ENCODE data around the gene LARGE1.

- no peak for TF ChIP-seq POLR2AphosphoS5 (IDR thresholded peaks at IDR 0.05; ENCODE audit: low read depth, low read length)
- no peak for TF ChIP-seq SIN3A (IDR thresholded peaks at IDR 0.05; ENCODE audit: borderline replicate concordance, insufficient read depth, low read length)
Observed at GRCh38 chr22:33270596-33270995, 649.7 kb downstream of the LARGE1 start.
